Stimulated activated CD8-positive, alpha-beta memory T cell treated with anti-CD3 and anti-CD28 coated beads, Interleukin-4, amount 100 ng/mL, for 48 hours (primary cell): ENCODE data around the gene CZIB.
A peak's percentile ranks its signal among the peaks of the same experiment; 100 is the strongest.
"Not testable (repeated sequence)": the region's sequence is repeated elsewhere in the genome, so short reads cannot be mapped to it uniquely, and the experiment has no call there.

Source experiments
- DNase-seq: peaks from one replicate; pipeline ENCODE4 v3.0.0-alpha.2; 2020

CZIB gene

DNA sequence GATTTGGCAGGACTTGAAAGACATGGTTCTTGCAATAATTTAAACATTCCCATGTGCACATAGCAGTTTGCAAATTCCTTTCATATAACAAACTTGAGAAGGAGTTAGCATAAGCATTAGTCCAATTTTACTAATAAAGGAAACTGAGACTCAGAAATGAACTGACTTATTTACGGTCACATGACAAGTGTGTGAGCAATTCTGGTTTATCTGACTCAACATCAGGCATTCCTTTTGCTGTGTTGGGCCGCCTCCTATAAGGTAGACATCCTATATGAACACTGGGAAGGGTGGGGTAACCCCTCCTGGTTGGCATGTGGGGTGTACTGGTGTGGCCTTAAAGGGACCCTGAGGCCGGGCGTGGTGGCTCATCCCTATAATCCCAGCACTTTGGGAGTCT, 32.3 kb downstream of the CZIB start:
- no peak for DNase-seq

DNA sequence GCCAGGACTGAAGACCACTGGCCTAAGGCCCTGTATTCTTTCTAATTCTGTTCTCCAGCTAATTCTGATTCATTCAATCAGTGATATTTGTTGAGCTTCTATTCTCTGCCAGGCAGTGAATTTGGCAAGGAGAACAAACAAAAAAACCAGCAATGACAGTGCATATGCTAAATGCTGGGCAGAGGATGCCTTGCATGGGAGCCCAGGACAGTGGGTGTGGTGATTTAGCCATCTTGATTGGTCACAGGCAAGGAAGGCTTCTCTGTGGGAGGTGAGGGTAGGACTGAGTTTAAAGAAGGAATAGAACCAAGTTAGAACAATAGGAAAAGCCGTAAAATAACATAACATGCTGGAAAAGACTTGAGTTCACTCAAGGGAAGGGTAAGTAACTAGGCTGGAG, 33.0 kb downstream of the CZIB start:
- DNase-seq, result no peak

DNA sequence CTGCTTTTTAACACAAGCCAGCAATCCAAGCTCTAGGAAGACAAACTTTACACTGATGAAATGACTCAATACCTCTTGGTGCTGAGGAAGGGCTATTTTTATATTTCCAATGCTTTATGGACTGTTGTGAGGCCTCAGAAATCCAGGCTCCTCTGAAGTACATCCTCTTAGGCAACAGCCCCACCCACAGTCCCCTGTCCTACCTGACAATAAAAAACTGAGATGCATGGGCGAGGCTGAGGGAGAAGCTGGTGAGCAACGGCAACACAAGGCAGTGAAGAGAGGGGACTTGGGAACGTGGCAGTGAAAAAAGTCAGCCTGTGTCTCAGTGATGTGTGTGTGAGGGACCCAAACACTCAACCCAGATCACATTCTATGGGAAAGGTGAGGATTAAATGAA, 33.9 kb downstream of the CZIB start:
- no peak for DNase-seq

DNA sequence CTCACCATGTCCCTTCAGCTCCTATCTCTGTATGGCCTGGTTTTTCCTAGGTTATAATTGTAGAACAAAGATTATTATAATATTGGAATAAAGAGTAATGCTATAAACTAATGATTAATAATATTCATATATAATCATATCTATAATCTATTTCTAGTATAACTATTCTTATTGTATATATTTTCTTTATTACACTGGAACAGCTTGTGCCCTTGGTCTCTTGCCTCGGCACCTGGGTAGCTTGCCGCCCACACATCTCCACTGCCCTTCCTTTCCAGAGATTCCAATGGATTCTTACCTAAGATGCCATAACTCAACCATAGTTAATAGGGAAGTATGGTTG, 34.5 kb downstream of the CZIB start:
- not testable (repeated sequence) for DNase-seq

DNA sequence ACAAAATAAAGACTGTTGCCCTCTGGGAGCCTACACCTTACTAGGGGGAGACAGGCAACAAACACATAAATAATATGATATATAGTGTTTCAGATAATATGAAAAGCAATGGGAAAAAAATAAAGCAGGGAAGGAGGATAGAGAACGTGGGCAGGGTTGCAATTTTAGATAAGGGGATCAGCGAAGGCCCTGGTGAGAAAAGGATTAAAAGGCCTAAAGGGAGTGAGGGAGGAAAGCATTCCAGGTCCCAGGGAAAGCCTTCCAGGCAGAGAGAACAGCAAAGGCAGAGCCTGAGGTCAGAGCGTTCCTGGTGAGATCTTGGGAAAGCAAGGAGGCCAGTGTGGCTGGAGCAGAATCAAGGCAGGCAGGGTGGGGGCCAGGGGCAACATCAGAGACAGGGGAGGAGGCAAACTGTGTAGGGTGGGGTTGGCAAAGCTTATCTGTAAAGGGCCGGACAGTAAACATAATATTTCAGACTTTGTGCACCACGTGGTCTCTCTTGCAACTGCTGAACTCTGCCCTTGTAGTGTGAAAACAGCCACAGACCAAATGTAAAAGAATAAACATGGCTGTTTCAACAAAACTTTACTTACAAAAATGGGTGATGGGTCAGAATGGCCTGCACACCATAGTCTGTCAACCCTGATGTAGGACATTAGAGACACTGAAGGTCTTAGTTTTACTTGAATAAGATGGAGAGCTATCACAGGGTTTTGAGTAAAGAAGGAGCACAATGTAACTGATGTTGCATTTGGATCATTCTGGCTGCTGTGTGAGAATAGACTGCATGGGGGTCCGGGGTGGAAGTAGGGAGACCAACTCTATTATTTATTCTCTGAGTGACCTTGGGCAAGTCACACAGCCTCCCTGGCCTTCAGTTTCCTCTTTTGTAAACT, 37.1 kb downstream of the CZIB start:
- DNase-seq, result no peak

DNA sequence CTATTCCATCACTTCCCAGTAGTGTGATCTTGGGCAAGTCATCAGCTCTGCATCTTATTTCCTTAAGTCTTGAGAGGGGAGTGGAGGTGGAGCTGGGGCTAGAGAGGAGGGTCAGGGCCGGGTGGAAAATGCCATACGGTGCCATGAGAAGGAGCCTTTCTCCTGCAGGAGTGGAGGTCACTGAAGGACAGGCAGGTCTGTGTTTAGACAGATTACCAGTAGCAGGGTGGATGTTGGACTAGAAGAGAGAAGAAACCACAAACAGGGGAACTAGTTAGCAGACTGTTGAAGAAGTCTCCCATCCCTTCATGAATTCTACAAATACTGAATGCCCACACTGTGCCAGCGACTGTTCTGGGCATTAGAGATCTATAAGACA, 37.7 kb downstream of the CZIB start:
- no peak for DNase-seq

DNA sequence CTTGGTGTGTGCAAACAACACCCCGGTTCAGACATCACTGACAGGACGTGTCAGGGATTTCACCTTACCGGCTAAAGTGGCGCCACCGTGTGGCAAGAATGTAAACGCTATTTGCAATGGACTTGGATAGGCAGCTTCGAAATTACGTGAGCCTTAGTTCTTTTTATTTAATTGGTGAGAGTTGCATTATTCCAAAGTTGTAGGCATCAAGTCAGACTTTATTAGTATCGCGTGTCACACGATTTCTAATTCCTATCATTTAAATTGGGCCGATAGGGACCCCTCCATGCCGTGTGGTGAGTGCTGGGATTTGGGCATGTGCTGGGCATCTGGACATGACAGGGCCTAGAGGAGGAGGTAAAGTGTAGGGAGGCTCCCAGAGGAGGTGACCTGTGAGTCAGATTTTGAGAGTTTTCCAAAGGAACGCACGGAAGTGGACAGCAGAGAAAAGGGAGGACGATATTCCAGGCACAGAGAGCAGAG, 38.3 kb downstream of the CZIB start:
- DNase-seq, result peak; percentile 93

DNA sequence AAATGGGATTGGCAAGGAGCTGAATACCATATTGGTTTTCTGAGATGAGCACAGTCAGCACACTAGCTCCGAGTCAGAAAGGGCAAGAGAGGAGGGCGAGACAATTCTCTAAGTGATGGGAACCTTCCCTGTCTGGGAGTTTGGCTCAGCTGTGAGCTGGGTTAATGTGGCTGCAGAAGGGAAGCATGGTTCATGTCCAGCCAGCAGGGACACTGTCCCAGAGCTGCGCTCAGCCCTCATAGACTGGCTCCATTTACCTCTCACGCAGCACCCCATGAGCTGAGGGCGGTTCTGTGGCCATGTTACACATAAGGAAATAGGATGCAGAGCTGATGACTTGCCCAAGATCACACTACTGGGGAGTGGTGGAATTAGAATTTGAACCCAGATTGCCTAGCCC, 39.5 kb downstream of the CZIB start:
- DNase-seq, result no peak

DNA sequence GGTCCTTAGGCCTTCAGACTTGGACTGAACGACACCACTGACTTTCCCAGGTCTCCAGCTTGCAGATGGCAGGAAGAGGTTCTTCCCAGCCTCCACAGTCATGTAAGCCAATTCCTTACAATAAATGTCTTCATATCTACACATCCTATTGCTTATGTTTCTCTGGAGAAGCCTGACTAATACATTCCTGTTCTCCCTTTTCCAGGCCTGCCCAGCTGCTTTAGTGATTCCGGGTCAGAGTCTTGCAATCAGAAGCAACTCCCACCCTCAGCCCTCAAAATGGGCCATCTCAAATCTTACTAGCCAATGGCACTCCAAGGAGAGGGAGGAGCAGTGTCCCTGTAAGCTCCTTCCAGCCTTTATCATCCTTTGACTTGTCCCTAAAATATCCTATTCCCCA, 40.2 kb downstream of the CZIB start:
- DNase-seq, result no peak

DNA sequence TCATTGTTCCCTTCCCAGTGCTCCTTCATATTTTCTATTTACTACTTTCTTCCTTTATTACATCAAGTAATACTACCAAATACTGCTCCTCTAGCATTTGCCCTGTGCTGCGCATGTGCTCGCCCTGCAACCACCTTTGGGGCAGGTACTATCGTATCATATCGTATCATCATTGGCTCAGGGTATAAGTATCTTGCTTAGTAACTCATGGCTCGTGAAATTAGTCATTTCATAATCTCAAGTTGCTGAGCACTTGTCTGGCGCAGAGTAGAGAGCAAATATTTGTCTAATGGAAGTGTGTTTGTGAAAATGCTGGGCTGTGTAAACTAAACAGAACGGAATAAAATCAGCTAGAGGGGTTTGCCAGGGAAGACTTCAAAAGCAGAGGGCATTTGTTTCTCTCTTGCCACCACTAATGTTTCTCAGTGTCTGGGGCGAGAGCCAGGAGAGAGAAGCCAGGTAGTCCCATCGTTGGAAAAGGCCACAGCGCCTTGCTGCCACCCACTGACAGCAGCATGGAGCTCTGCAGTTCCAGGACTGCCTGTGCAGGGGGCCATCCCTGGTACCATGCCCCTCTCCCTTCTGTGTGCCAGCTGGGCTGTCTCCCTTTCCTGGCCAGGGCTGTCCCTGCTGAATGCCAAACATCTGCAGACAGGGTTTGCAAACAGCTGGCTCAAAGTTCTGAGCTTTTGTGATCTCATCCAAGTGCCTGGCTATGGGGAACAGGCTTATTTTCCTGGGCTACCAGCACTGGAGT, 43.8 kb downstream of the CZIB start:
- DNase-seq, result no peak

DNA sequence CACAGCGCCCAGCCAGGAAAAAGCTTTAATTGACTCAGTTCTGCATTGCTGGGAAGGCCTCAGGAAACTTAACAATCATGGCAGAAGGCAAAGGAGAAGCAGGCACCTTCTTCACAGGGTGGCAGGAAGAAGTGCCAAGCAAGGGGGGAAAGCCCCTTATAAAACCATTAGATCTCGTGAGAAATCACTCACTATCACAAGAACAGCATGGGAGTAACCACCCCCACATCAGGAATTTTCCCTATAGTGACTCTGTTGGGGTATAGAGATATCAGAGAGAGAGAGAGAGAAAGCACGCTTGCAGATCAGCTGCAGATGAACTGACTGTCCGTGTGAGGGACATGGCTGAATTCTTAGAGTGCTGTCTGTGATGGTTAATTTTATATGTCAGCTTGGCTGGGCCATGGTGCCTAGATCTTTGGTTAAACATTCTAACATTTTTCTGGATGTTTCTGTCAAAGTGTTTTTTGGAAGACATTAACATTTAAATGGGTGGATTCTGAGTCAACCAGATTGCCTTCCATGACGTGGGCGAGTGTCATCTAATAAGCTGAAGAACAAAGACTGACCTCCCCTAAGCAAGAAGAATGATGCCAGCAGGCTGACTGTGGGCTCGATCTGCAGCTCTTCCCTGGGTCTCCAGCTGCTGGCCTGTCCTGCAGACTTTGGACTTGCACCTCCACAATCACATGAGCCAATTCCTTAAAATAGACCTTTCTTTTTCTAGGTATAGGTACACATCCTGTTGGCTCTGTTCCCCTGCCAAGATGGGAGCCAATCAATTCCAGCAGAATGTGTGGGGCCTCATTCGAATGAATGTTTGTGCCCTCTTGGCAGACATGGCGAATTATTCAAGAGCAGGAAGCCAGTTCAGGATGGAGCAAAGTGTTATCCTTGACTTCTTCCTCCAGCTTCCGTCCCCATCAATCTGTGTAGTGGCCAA, 45.2 kb downstream of the CZIB start:
- no peak for DNase-seq

DNA sequence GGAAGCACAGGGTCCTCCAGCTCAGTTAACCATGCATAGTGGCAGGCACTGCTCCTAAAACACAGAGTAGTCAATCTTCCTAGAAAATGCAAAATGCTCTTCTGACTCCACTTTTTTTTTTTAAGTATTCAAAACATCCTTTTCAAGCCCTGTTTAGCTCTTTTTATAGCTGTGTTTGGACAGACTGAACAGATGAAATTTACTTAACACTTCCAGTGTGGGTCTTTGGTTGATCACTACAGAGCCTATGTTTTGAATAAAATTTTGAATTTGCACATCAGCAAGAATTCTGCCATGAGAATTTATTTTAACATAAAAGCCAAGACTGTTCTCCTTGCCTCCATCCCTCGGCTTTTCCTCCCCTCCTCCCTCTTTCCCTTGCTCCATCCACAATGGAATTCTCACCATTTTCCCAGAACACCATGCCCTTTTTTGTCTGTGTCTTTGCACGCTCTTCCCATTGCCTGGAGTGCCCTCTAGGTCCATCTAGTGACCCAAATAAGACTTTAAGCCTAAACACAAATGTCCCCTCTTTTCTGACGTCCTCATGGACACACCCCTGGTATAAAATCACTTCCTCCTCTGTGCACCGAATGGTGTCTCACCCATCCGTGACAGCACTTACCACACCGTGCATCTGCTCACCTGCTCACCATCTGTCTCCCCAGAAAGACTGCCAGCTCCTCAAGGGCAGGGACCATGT, 47.9 kb downstream of the CZIB start:
- no peak for DNase-seq

DNA sequence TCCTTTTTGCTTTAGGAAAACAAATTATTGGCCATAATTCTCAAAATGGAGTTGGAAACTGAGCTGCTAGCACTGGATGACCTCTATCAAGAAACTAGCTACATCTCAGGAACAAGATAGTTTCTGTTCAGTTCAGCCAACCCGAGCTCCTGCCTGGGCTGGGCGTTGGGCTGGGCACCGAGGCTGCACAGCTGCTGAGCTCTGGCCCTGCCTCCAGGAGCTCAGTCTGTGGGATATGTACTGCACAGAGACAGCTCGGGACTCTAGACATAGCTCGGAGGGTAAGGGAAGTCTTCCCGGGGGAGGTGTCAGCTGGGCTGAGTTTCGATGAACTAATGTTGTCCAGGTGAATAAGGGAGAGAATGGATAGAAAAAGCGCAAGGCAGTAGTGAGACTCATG, 53.5 kb downstream of the CZIB start:
- no peak for DNase-seq

DNA sequence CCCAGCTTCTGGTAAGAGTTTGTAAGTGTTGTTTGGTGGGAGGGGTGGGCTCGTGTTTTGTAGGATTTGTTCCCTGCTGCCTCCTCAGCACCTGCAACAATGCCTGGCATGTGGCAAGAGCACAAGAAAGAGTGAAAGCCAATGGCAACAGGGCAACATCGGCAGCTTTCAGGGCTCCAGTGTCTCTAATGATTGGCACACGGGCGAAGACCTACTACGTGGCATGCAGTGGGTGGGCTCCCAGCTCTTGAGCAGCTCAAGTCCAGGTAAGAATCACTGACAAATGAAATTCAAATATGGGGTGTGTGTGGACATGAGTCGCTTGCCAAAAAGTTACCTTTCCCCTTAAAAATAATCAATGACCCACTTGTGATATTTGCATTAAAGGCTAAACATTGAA, 54.1 kb downstream of the CZIB start:
- DNase-seq, result no peak

DNA sequence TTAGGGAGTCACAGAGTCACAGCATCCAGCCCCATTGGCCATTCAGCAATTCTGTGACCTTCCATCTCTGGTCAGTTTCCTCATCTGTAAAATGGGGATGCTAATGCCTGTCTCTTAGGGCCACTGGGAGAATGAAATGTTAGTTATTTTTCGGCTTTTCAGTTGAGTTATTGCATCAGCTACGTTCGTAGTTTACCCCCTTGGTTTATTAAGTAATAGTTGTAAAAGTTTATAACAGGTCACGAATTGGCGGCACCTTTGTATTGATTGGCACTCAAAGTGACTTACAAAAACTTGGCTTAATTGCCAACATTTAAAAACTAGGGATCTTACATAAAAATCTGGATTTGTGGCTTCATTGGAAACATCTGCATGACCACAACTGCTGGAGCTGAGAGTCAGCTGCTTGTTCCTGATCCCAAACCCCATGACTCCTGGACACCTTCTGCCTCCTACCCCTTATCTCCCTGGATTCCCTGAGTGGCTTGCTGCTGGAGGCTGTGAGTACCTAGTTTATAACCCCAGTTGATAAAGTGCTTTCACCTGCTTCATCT, 54.9 kb downstream of the CZIB start:
- no peak for DNase-seq
